Activated T-helper 1 cell treated with anti-CD3 and anti-CD28 coated beads, Interleukin-12 subunit alpha, Interleukin-12 subunit beta, Interleukin-2, Interleukin-4 antibody, amounts not matched to agents 30 ng/mL and 10 ng/mL and 1 ng/mL, durations not matched to agents 14 hours and 24 hours and 36 hours (primary cell): ENCODE data around the gene WDFY4. TPM values are rescaled to one million over a fixed set of nuclear protein-coding genes. Genes with fewer than 3 reads are reported as not detected.

ENCODE experiments used
- DNase-seq: peaks from one replicate; pipeline ENCODE4 v3.0.0; 2021; ENCODE audit warnings: low spot score
- H3K27ac Mint-ChIP-seq: one replicate; pipeline ENCODE4 v1.8.0; 2021; ENCODE audit warnings: mild to moderate bottlenecking, mixed read lengths
- H3K27me3 Mint-ChIP-seq: one replicate; pipeline ENCODE4 v1.8.0; 2022; ENCODE audit warnings: mild to moderate bottlenecking, moderate library complexity, mixed read lengths; ENCODE audit not compliant: insufficient read depth
- H3K36me3 Mint-ChIP-seq: one replicate; pipeline ENCODE4 v1.8.0; 2021; ENCODE audit warnings: low read depth, mixed read lengths
- H3K4me1 Mint-ChIP-seq: one replicate; pipeline ENCODE4 v1.8.0; 2021; ENCODE audit warnings: low read depth, mixed read lengths
- H3K4me3 Mint-ChIP-seq: one replicate; pipeline ENCODE4 v1.8.0; 2021; ENCODE audit warnings: mild to moderate bottlenecking, moderate library complexity, mixed read lengths
- H3K9me3 Mint-ChIP-seq: one replicate; pipeline ENCODE4 v1.8.0; 2021; ENCODE audit warnings: mixed read lengths
- intact Hi-C: fragments of 100-400 bp; cut with micrococcal nuclease; formaldehyde crosslinking; loops from one replicate; pipeline ENCODE4 v1.15.1; 2024
- total RNA-seq: library from RNA; stranded (reverse); gene quantifications from 2 replicates; pipeline ENCODE4 v1.2.3, GENCODE V29; 2022

WDFY4 gene
- total RNA-seq, 1 donor from 2014 or later: 0.08 TPM

DNA sequence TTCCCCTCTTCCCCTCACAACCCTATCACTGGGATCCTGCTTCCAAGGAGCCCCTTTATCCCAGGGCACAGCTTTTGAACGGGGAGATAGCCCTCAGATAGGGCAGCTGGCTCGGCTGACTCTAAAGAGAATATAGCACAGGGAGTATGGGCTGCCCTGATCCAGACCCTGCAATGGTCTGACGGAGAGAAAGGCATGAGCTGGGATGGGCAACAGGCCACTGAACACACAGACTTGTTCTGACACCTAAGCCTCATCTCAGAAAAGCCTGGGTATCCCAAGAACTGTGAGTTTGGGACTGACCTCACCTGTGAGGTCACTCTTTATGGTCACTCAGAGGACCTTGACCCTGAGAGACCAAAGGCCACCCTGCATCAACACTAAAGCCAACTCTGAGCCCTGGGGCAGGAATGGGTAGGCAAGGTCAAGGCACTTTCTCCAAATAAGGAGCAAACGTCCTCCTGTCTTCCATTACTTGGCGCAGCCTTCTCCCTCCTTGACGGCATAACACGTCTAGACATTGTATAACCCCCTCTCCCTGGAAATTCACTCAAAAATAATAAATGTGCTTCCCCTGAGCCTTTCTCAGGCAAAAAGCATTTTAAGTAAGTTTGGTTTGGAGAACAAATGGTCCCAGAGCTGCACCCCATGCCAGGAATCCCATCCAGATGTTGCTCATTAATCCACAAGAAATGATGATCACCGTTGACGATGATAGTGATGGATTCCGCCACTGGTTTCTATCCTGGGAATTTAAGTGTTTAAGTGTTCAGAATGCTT lies 263.2 kb downstream of the WDFY4 start:
- Mint-ChIP-seq H3K4me1 (no peaks in the 10 kb centered on the region), H3K27ac (no peak overlapping the region), H3K9me3 (no peaks in the 10 kb centered on the region), H3K36me3 (no peaks in the 10 kb centered on the region), H3K27me3 (no peaks in the 10 kb centered on the region), H3K4me3 (no peak overlapping the region)
- intact Hi-C loops: no loop called here
- no peak for DNase-seq

DNA sequence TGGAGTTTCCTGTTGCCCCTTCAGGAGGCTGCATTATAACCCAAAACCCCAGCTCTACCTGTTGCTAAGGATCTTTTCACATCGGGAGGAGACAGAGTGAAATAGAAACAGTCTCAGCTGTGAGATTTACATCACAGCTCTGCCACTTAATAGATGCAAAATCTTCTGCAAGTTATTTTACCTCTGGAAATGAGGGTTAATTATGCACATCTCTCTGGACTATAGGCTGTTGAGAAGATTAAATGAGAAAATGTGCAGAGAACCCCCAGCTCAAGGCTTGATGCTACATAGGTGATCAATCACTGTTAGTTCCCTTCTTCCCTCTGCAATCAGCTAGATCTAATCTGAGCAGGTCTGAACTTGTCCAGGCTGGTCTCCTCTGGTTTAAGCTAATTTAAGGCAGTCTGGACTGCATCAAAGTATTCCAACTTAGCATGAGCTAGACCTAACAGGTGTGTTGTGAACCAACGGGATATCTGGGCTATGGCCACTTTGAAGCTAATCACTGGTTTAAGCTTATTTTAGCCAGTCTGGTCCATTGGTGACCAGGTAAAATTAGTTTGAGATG lies 263.9 kb downstream of the WDFY4 start:
- intact Hi-C loops: no loop called here
- Mint-ChIP-seq H3K36me3 (no peaks in the 10 kb centered on the region), H3K27ac (no peak overlapping the region), H3K4me1 (no peaks in the 10 kb centered on the region), H3K9me3 (no peaks in the 10 kb centered on the region), H3K27me3 (peaks cover 4% of the 10 kb centered on the region), H3K4me3 (no peak overlapping the region)
- no peak for DNase-seq

DNA sequence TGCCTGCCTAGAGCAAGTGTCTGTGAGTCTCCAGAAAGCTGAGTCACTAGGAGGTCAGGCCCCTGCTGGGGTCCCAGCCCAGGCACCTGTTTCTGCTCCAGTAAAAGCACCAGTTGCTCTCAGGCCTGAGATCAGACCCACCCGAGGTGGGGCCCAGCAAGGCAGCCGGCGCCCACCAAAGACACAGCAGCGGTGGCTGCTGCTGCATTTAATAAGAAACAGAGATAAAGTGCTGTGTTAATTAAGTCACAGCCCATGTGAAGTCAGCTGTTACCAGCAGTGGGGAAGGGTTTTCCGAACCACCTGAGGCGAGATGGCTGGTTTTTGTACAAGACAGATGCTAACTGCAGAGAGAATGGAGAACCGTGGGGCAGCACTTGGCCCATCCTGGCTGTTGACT lies 267.0 kb downstream of the WDFY4 start:
- H3K27ac Mint-ChIP-seq: no peak overlapping the region
- H3K27me3 Mint-ChIP-seq: peaks cover 6% of the 10 kb centered on the region
- DNase-seq: no peak
- no peak overlapping the region for H3K4me3 Mint-ChIP-seq
- no peaks in the 10 kb centered on the region for H3K9me3 Mint-ChIP-seq
- no peaks in the 10 kb centered on the region for H3K36me3 Mint-ChIP-seq
- intact Hi-C loops: no loop called here
- no peaks in the 10 kb centered on the region for H3K4me1 Mint-ChIP-seq

DNA sequence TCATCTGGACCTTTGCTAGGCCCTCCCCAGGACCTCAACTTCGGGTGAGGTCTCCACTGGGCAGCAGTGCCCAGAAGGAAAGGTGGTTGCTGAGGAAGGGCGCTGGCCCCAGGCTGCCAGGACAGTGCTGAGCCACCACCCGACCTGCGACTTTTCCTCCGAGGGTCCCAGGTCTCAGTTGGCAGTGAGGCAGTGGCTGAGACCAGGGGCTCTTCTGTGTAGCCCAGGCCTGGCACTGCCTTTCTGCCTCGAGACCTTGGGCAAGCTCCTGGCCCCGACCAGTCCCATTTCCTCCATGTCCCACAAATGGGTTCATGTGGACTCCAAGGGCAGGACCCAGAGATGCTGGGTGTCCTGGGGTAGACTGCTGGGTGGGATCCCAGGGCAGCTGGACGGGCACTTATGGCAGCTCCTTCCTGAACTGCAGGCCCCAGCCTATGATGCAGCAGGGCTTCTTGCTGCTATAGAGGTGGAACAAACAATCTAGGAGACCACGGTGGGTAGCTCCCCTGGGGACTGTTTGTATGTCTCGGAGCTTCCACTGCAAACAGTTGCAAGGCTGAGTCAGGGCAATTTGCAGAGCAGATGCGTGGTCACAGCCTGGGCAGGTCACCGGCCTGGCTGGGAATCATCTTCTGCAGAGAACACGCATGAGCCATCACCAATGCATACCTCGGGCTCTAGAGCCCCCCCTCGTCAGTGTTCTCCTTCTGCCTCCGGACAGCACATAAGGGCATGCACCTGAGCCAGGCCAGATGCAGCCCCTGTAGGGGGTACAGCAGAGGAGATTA lies 272.9 kb downstream of the WDFY4 start:
- H3K27me3 Mint-ChIP-seq: peaks cover 6% of the 10 kb centered on the region
- no peaks in the 10 kb centered on the region for H3K9me3 Mint-ChIP-seq
- no peak for DNase-seq
- no peaks in the 10 kb centered on the region for H3K4me1 Mint-ChIP-seq
- intact Hi-C loops: no loop called here
- no peak overlapping the region for H3K27ac Mint-ChIP-seq
- no peak overlapping the region for H3K4me3 Mint-ChIP-seq
- no peaks in the 10 kb centered on the region for H3K36me3 Mint-ChIP-seq

DNA sequence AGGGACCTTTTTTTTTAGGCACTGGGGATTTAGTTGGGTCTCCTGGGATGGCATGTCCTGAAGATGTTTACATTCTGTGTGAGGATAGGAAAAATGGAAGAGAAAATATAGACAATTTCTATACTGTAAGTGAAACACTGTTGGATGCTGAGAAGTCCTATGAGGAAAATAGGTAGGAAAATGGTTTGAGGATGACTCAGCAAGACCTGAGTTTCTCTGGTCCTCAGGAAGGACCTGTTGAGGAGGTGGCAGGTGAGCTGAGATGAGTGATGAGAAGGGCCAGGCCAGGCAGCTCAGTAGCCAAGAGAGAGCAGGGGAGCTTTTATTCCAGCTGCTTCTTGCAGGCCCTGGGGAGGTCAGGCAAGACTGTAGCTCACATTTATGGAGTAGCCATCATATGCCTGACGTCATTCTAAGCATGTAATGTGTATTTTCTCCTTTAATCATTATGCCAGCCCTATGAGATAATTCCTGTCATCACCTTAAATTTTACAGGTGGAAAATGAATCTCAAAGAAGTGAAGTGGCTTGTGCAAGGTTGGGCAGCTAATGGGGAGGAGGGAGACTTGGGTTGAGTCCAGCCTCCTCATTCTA lies 274.0 kb downstream of the WDFY4 start:
- Mint-ChIP-seq H3K9me3 (no peaks in the 10 kb centered on the region), H3K4me3 (no peak overlapping the region), H3K4me1 (no peaks in the 10 kb centered on the region), H3K27ac (no peak overlapping the region), H3K27me3 (peaks cover 2% of the 10 kb centered on the region), H3K36me3 (no peaks in the 10 kb centered on the region)
- no peak for DNase-seq
- intact Hi-C loops: no loop called here

DNA sequence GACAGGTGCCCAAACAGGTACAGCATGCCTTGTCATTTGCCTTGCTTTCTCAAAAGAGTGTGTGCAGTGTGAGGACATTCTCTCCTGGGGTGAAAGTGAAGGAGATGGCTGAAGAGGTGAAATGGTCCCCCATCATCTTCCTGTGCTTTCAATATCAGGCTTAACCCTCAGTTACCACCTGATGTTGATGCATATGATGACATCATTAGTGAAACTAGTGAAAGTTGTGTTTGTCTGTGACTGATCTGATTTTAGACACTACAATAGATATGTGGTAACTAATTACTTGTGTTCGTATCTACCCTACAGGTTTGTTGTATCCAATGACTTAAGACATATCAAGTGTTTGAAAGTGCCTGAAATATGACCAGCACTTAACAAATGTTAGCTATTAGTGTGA lies 279.4 kb downstream of the WDFY4 start:
- Mint-ChIP-seq H3K4me3 (no peak overlapping the region), H3K4me1 (no peaks in the 10 kb centered on the region), H3K27ac (no peak overlapping the region), H3K36me3 (no peaks in the 10 kb centered on the region), H3K27me3 (no peaks in the 10 kb centered on the region), H3K9me3 (no peaks in the 10 kb centered on the region)
- no peak for DNase-seq
- intact Hi-C loops: no loop called here

DNA sequence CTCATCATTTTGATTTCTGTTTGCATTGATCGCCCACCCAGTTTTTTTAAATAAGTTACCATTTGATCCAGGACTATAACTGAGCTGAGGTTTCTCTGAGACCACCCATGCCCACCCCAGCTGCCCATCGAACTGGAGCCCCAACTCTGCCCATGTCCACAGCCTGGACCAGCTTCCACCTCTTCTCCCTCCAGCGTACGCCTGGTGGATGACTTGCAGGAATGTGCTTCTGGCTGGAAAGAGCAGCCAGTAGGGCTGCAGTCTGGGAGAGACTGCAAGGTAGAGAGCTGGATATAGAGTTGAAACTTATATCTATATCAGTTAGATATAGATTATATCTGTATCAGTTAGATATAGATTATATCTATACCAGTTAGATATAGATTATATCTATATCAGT lies 280.8 kb downstream of the WDFY4 start:
- H3K9me3 Mint-ChIP-seq: no peaks in the 10 kb centered on the region
- intact Hi-C loops: no loop called here
- no peaks in the 10 kb centered on the region for H3K27me3 Mint-ChIP-seq
- H3K4me1 Mint-ChIP-seq: no peaks in the 10 kb centered on the region
- no peak overlapping the region for H3K27ac Mint-ChIP-seq
- H3K4me3 Mint-ChIP-seq: no peak overlapping the region
- no peaks in the 10 kb centered on the region for H3K36me3 Mint-ChIP-seq
- DNase-seq: no peak

DNA sequence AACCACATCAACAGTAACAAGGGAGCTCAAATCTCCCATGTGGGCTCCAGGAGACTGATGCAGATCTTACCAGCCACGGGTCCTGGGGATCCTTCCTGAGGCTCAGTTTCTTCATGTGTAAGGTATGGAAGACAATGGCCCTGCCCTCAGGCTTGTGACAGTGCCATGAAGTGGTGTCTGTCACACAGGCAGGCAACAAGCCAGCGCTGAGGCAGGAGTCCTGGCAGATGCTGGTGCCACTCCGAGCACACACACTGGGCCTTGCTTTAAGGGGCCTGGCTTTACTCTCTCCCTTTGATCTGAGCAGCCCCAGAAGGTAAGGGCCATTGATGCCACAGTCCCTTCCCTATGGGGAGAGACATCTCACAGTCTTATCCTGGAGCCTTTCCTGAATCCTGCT lies 283.4 kb downstream of the WDFY4 start:
- intact Hi-C loops: no loop called here
- no peak for DNase-seq
- H3K36me3 Mint-ChIP-seq: no peaks in the 10 kb centered on the region
- H3K4me1 Mint-ChIP-seq: no peaks in the 10 kb centered on the region
- H3K9me3 Mint-ChIP-seq: no peaks in the 10 kb centered on the region
- H3K27ac Mint-ChIP-seq: no peak overlapping the region
- peaks cover 5% of the 10 kb centered on the region for H3K27me3 Mint-ChIP-seq
- H3K4me3 Mint-ChIP-seq: no peak overlapping the region

DNA sequence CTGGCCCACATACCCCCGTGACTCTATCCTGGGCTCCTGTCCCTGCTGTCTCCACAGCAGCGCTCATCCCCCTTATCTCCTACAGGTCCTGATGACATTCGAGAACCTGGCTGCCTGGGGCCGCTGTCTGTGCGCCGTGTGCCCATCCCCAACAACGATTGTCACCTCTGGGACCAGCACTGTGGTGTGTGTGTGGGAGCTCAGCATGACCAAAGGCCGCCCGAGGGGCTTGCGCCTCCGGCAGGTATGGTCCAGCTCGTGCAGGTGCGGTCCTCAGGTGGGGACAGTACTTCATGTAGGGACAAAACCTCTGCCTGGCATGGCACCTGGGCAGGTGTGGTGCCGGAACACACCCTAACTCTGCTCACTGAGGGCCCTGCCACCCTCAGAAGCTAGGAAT lies 285.4 kb downstream of the WDFY4 start:
- Mint-ChIP-seq H3K36me3 (no peaks in the 10 kb centered on the region), H3K4me3 (no peak overlapping the region), H3K27ac (no peak overlapping the region), H3K9me3 (no peaks in the 10 kb centered on the region), H3K27me3 (peaks cover 5% of the 10 kb centered on the region), H3K4me1 (no peaks in the 10 kb centered on the region)
- DNase-seq: no peak
- intact Hi-C loops: no loop called here

DNA sequence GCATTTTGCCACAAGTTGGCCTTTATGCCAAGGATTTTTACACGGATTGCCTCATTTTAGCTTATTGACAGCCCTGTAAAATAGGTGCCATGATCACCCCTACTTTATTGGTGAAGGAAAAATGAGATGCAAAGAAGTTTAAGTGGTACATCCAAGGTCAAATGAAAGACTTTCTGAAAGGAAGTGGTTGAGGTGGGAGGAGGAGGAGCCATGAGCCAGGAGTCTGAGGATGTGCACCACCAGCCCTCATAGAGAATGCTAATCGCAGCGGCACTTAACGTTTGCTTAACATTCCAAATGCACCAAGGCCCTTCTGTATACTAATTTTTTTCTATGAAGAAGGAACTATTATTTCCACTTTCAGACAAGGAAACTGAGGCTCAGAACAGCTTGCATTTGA lies 286.0 kb downstream of the WDFY4 start:
- no peaks in the 10 kb centered on the region for H3K4me1 Mint-ChIP-seq
- no peak overlapping the region for H3K27ac Mint-ChIP-seq
- DNase-seq: no peak
- H3K4me3 Mint-ChIP-seq: no peak overlapping the region
- H3K27me3 Mint-ChIP-seq: peaks cover 5% of the 10 kb centered on the region
- intact Hi-C loops: no loop called here
- H3K9me3 Mint-ChIP-seq: no peaks in the 10 kb centered on the region
- no peaks in the 10 kb centered on the region for H3K36me3 Mint-ChIP-seq

DNA sequence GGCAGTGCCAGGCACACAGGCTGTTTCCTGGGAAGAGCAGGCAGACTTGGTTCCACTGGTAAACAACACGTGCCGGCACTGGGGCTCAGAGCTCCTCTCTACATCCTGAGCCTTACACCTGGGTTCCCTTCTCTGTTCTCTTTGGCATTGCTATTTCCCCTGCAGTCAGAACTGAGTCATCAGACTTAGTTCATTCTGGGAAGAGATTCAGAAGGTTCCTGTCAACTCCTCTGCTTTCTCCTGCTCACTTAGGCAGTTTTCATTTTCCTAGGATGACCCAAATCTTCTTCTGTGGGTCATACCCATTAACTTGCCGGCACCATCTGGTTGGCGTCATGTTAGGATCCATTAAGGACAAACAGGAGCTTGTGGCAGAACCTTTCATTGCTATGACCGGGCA lies 288.4 kb downstream of the WDFY4 start:
- H3K9me3 Mint-ChIP-seq: no peaks in the 10 kb centered on the region
- no peak overlapping the region for H3K27ac Mint-ChIP-seq
- no peak for DNase-seq
- intact Hi-C loops: no loop called here
- no peaks in the 10 kb centered on the region for H3K4me1 Mint-ChIP-seq
- H3K36me3 Mint-ChIP-seq: no peaks in the 10 kb centered on the region
- H3K27me3 Mint-ChIP-seq: peaks cover 5% of the 10 kb centered on the region
- H3K4me3 Mint-ChIP-seq: no peak overlapping the region

DNA sequence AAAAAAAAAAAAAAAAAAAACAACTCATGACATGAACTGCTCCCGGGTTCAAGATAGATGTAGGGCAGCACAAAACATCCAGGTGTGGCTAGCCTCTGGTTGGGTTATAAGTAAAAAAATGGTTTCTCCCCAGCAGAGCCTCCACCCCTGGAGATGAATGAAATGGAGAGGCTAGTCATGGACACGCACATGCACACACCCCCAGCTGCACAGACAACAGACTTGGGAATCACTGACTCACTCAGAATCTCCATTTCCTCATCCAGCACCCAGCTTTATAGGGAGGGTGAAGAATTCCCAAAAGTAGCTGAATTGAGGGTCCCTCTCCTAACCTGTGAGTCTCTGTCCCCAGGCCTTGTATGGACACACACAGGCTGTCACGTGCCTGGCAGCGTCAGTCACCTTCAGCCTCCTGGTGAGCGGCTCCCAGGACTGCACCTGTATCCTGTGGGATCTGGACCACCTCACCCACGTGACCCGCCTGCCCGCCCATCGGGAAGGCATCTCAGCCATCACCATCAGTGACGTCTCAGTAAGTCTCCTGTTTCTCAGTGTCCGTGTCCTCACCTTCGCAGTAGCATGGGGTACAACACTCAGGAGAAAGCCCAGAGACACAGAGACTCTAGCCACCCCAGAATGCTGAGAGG lies 290.0 kb downstream of the WDFY4 start:
- peaks cover 5% of the 10 kb centered on the region for H3K27me3 Mint-ChIP-seq
- DNase-seq: no peak
- no peaks in the 10 kb centered on the region for H3K36me3 Mint-ChIP-seq
- H3K27ac Mint-ChIP-seq: no peak overlapping the region
- H3K4me3 Mint-ChIP-seq: no peak overlapping the region
- H3K4me1 Mint-ChIP-seq: no peaks in the 10 kb centered on the region
- H3K9me3 Mint-ChIP-seq: no peaks in the 10 kb centered on the region
- intact Hi-C loops: no loop called here
